Germinal center (tissue), 1 donor: ENCODE data around the gene MED19.
"Not testable (repeated sequence)": the region's sequence is repeated elsewhere in the genome, so short reads cannot be mapped to it uniquely, and the experiment has no call there.

ENCODE experiments used
- DNase-seq: peaks from one replicate; pipeline ENCODE4 v3.0.0; 2012; ENCODE audit warnings: mixed read lengths, low spot score

MED19 gene

DNA sequence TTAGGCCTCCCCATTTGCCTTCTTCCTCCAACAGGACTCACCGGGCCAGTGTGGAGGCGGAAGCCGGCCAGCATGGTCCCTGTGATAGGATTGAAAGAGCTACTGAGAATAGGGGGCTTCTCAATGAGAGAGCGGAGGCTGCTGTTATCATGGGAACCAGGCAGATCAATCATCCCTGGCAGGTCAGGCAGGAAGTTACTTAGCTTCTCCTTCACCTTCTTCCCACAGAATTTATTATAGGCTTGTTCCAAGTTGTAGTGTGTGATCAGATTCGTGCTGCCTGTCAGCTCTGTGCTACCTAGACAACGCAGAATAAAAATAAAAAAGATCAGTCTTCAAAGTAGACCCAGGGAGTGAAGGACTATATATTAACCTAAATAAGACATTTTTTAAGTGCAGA, 7.1 kb downstream of the MED19 start:
- DNase-seq, result no peak

DNA sequence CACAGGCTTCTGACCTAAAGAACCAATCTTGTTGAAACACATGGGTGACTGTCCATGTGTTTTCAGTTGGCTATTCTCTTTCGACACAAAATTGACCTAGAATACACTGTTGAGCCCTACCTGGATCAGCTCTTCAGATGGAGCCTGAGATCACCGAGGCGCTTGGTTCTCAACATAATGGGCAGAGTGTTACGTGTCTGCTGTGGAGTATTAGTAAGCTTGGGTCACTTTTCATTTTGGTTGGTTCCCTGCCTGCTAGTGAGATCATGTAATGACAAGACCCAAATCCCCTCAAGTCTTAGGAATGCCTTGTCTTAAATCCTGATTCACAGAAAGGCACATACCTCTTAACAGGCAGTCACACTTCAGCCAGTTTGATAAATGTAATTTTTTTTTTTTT, 8.7 kb downstream of the MED19 start:
- no peak for DNase-seq

DNA sequence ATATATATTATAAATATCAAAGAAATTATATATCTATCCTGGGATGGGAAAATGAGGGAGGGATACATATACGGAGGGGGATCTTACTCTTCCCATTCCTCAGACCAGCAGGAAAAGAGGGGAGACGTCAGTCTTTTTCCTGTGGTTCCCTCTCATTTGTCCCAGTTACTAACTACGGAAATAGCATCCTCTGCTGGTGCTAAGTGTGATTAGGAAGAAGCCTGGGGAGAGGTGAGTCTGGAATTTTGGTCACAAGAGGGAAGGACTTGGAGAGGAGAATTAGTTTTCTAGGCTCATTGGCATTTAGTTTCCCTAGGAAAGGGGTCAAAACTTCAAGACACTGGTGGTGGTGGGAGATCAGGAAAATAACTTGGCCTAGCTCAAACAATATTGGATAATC, 11.6 kb downstream of the MED19 start:
- no peak for DNase-seq

DNA sequence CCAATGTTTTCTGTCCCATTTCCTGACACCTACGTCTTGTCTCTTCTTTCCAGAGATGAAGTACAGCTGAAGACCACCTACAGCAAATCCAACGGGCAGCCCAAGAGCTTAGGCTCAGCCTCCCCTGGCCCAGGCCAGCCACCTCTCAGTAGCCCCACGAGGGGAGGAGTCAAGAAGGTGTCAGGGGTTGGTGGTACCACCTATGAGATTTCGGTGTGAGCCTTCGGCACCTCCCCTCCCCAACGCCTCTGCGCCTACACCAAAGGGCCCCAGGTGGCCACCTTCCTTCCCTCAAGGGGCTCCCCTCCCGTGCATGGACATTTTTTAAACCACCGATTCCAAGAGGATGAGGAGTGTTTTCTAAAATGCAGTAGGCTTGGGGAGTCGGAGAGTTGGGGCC, 12.2 kb downstream of the MED19 start:
- no peak for DNase-seq

DNA sequence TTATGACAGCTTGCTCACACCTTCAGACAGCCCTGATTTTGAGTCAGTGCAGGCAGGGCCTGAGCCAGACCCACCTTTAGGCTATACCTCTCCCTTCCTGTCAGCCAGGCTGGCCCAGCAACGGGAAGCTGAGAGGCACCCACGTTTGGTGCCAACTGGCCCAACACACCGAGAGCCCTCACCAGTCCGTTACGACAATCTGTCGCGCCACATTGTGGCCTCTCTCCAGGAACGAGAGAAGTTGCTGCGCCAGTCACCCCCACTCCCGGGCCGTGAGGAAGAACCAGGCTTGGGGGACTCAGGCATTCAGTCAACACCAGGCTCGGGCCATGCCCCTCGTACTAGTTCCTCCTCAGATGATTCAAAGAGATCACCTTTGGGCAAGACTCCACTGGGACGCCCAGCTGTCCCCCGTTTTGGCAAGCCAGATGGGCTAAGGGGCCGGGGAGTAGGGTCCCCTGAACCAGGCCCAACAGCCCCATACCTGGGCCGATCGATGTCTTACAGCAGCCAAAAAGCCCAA, 13.1 kb downstream of the MED19 start:
- DNase-seq, result no peak

DNA sequence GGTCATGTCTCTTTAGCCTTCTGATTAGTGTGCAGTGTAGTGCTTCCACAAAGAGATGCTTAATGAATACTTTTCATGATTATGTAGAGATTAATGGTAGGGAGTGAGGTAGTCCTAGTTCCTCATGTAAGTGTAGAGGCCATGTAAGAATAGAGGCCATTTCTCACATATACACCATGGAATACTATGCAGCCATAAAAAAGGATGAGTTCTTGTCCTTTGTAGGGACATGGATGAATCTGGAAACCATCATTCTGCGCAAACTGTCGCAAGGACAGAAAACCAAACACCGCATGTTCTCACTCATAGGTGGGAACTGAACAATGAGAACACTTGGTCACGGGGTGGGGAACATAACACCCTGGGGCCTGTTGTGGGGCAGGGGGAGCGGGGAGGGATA, 21.5 kb downstream of the MED19 start:
- not testable (repeated sequence) for DNase-seq

DNA sequence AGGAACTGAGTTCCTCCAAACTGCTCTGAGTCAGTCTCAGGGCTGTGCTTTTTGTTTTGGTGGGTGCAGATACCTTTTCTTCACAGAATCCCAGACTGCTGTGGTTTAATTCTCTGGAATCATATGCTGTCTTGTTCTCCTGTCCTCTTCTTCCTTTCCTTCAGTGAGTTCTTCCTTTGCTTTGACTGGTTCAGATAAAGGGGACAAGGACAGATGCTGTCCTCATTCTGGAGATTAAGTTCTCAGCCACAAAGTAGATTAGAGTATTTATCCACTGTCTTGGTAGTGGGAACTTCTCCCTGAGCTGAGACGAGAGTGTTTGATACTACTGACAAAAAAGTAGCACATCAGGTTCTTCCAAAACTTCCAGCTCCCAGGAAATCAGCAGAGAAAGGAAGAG, 30.8 kb downstream of the MED19 start:
- no peak for DNase-seq

DNA sequence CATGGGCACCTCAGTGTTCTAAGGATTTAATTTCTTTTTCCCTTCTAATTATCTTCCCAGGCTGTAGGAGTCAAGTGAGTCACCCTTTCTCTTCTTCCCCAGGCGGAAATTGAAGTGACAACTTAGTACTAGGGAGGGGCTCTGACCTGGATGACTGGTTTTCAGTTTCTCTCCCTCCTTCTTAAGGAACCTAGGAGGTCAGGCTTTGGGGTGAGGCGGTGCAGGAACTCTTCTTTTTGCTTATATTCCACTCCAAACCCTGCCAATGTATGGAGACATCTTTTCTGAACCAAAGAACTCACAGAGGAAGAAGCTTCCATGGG, 31.5 kb downstream of the MED19 start:
- DNase-seq, result no peak

DNA sequence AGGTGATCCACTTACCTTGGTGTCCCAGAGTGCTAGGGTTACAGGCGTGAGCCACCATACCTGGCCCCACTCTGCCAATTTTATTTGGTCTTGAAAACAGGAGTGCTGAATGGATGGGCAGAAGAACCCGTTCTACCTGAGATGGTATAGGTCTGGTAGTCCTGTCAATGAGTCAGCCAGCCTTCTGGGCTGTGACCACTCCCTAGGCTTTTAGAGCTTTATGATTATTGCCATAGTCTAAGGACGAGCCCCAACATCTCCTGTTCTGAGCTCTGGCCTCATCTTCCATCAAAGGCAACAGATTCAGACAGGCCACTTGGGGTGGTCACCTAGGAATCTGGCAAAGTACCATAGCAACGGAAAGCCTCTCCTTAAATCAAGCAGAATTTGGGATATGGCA, 32.6 kb downstream of the MED19 start:
- DNase-seq, result no peak

DNA sequence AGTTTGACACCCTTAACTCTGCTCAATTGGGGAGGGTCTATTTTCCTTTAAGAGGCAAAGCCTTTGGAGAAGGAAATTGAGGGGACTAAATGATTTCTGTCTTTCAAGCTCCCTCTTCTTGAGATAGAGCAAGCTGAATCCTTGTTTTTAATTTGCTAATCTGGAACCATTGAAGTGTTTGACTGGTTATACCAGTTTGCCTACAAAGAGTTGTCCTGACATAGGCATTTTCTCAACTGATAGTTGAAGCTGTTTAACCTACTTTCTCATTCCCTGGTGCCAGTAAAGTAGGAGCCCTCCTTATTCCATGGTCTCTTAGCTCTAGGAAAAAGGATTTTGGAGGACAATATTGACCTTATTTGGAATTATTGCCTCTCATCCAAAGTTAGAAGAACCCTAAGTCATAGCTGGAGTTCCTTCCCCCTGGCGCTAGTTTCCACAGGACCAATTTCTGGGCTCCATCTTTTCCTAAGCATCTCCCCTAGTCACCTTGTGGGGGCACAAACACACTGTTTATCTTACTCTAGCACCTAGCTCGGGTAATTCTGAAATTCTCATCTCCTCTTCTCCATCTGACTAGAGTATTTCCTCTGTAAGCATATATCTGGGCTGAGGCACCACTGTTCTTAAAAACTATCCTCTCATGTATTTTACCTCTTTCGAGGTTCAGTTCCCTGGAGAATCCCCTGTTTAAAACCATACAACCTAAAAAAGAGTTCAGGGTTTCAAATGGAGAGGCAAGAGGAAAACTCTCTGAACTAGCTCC, 36.7 kb downstream of the MED19 start:
- DNase-seq, result no peak

DNA sequence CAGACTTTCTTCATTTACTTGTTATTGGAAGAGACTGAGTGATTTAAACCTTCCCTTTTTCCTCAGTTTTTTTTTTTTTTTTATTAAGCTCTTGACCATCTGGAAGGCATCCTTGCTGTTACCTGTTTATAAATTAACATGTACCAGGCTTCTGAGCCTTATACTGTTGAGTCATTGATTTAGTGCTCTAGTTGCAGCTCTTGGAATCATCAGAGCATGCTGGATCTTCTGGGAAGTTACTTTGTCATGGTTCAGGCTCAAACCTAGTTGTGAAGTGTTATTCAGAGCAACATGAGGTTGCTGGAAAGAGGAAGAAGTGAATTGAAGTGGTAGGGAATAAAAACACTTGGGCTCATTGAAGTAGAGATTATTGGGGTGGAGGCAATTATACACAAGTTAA, 37.8 kb downstream of the MED19 start:
- no peak for DNase-seq

DNA sequence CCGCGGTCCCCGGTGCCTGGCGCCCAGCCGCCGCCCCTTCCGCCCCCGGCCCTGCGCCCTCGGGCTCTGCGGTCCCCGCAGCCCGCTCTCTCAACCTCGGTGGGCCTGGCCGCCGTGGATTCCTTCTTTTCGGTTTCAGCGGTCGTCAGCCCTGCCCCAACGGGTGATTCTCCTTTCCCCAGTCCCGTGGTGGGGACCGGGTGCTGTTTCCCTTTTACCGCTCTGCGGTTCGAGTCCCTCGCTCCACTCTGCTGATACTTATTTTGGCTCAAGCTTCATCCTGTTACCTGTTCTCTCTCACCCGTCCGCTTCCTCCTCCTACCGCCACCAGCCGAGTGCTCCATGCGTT, 43.6 kb downstream of the MED19 start:
- peak; percentile 50 for DNase-seq

DNA sequence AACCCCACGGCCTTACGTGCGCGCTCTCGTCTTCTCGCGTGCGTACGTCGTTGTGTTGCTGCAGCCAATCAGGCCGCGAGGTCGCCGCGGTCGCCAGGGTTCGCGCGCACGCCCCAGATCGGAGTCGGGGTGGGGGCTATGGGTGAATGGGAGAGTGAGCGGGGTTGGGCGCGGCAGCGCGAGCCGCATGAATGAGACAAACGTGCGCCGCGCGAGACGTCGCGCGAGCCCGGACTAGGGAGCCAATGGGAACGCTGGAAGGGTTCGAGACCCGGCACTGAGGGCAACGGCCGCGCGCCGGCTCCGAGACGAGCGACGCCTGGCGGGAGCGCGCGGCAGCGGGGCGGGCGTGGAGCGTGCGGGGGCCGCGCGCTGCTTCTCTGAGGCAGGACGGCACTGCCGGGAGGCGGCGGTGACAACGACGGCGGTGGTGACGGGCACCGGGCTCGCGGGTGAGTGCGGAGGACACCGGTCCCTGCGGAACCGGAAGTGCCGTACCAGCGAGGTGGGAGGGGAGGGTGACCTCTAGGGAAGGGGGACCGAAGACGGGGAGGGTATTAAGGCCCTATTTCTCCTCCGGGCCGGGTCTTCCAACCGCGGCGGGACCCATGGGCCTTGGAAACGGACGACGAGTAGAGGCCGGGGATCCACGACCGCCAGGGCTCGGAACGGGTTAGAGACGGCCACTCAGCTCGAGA, 44.1 kb downstream of the MED19 start, which contains the start of gene ZDHHC5:
Gene ZDHHC5, plus strand, starts transcription at position 379 of the 698 bp plus-strand sequence. CDS start 4,977 bp downstream, outside the sequence.
- peak; percentile 100 for DNase-seq

DNA sequence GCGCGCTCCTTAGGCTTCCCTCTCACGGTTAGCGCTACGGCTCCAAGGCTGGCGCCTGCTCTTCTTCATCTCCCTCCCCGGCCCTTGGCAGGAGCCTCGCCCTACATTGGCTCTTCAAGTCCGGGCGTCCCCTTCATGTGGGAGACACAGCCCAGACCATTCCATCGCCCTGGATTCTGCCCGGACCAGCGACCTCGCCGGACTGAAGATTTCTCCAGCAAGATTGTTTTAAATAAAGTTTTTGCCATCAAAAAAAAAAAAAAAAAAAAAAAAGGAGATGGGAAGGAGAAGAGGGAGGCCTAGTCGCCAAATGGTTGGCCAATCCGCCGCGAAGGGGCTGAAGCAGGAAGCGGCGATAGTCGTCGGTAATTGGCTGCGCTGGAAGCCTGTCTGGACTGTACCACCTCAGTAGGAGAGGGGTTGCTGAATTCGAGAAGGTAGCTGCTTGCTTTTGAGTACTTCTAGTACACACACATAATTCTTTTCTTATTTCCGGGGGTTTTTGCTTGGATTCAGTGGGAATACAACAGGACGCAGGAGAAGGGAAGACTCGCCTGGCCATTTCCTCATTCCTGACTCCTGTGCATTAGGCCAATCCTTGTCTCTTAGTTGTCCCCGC, 44.8 kb downstream of the MED19 start:
- DNase-seq, result peak; percentile 97

DNA sequence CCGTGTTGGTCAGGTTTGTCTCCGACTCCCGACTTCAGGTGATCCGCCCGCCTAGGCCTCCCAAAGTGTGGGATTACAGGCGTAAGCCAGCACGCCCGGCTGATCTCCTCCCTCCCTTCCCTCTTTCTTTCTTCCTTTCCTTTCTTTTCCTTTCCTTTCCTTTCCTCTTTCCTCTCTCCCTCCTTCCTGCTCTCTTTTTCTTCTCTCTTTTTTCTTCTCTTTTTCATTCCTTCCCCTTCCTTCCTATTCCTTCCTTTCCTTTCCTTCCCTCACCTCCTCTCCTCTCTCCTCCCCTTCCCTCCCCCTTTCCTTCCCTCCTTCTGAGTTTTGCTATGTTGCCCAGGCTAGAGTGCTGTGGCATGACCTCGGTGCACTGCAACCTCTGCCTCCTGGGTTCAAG, 48.0 kb downstream of the MED19 start:
- DNase-seq, result no peak

DNA sequence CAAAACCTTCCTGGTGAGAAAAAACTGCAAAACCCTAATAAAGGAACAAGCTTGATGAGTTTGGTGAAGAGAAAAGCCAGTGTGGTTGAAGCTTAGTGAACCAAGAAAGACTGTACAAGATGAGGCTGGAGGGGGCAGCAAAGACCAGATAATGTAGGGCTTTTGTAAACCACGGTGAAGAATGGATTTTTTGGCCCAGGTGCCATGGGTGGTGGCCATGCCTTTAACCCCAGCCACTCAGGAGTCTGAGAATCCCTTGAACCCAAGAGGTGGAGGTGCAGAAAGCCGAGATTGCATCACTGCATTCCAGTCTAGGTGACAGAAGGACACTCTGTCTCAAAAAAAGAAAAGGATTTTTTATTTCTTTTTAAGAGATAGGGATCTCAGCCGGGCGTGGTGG, 49.1 kb downstream of the MED19 start:
- no peak for DNase-seq

DNA sequence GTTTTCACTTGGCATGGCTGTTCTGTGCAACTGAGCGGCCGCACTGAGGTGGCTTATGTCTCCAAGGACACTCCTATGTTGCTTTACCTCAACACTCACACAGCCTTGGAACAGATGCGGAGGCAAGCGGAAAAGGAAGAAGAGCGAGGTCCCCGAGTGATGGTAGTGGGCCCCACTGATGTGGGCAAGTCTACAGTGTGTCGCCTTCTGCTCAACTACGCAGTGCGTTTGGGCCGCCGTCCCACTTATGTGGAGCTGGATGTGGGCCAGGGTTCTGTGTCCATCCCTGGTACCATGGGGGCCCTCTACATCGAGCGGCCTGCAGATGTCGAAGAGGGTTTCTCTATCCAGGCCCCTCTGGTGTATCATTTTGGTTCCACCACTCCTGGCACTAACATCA, 52.3 kb downstream of the MED19 start:
- DNase-seq, result no peak

DNA sequence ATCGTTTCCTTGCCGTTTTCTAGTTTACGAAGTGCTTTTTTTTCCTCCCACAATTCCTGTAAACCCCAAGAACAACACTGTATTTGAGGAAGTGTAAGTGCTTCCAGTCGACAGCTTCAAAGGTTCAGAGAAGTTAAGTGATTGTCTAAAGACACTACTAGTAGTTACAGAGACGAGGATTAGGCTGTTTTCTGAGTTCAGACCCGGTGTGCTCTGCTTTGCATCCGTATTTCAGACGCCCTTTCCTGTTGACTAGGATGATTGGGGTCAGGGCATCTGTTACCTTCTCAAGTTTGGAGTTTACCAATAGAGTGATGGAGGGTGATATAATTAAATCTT, 54.0 kb downstream of the MED19 start:
- no peak for DNase-seq

DNA sequence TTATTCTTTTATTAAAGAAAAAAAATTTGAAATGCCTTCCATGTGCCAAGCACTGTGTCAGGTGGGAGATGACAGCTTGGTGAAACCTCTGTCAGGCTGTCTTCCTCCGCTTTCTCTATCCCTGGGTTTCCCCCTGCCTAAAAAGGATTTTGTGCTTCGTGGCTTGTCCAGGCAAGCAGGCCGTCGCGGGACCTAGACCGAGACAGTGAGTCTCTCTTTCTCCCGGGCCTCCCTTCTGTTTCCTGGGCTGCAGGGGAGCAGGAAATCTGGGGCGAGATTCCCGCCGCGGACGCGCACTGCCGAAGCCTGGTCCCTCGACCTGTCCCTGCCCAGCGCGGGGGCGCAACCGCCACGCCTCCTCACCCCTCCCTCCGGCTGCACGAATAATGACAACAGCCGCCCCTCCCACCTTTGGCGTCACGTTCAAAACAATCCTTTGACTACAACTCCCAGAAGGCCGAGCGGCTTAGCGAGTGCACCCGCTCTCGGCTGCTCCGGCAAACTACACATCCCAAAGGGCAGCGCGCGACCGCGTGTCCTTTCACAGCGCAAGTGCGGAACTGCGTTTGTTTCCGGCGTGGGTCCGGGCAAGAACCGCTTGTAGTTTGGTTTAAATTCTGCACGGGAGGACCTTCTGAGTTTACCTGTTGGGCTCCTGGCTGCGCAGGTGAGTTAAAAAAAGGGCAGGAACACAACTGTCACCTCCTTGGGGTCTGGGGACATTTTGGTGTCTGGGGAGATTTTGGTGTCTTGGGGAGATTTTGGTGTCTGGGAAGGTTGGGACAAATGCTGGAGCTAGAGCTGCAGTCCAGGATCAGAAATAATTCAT, 54.6 kb downstream of the MED19 start, which contains the start of gene CLP1:
Gene CLP1, plus strand, starts transcription at position 569 of the 829 bp plus-strand sequence. CDS start 1,715 bp downstream, outside the sequence.
- peak; percentile 96 for DNase-seq

DNA sequence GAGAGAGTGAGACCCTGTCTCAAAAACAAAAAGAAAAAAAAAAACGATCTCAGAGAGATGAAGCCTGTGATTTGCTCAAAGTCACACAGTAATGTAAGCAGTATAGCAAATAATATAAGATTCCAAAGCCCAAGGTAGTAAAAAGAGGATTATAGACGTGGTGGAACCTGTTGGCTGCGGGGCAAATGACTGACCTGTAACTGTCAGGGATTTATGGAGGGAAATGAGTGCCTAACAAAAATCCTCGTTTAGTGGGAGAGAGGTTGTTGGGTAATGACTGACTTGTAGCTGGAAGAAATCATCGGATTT, 55.2 kb downstream of the MED19 start:
- no peak for DNase-seq
